ENCODE measurements around the gene EXD3. TPM values are rescaled to one million over a fixed set of nuclear protein-coding genes. Genes with fewer than 3 reads are reported as not detected.

EXD3 gene
- total and polyA plus RNA-seq, 9 of the 15 experiments (the other 6 are each of a cell fraction or from before 2014, with no cell fraction given) = 0.29 to 12.5 (median 3.9) TPM

DNA sequence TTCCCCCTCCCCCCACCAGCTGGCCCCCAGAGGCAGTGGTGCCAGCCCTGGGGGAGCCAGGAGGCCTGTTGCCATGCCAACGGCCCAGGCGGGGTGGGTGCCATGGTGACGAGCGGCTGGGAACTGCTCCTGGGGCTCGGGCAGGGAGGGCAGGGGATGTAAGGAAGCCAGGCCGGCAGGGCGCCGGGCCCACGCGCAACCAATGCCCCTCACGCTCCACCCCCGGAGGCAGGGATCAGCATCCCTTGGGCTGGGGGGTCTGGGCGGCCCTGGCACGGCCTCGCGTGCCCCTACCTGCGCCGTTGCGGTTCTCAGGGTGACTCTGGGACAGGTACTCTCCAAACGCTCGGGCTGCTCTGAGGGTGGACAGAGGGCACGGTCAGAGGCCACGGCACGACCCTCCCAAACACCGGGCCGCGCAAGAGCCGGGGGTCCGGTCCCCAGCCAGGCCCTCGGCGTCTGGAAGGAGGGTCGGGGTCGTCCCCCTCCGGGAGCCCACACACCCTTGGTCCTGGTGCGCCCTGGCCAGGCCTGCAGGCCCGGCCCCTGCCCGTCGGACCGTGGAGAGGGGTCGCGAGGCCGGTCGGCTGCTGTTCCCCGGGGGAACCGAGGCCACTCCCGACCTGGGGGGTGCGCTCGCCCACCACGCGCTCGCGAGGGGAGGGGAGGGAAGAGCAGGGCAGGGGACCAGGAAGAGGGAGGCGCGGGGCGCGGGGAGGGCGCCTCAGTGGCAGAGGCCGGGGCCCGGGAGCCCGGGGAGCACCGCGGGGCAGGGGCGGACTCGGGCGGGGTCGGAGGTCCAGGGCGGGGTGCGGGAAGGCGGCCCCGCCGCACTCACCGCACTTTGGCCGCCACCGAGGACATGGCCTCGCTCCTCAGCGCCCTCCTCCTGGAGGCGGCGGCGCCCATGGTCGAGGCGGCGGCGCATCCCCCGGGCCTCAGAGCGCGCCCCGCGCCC, 35.5 kb upstream of the EXD3 start (continued):
- TF ChIP-seq, protein P1, sequence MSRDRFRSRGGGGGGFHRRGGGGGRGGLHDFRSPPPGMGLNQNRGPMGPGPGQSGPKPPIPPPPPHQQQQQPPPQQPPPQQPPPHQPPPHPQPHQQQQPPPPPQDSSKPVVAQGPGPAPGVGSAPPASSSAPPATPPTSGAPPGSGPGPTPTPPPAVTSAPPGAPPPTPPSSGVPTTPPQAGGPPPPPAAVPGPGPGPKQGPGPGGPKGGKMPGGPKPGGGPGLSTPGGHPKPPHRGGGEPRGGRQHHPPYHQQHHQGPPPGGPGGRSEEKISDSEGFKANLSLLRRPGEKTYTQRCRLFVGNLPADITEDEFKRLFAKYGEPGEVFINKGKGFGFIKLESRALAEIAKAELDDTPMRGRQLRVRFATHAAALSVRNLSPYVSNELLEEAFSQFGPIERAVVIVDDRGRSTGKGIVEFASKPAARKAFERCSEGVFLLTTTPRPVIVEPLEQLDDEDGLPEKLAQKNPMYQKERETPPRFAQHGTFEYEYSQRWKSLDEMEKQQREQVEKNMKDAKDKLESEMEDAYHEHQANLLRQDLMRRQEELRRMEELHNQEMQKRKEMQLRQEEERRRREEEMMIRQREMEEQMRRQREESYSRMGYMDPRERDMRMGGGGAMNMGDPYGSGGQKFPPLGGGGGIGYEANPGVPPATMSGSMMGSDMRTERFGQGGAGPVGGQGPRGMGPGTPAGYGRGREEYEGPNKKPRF (IDR thresholded peaks at IDR 0.05; ENCODE audit: low read depth, low read length) = no peak
- TF ChIP-seq U2AF1 (optimal IDR thresholded peaks at IDR 0.05; ENCODE audit: low read depth, low read length) = no peak
- TF ChIP-seq JUNB (CRISPR knock-in tag; conservative IDR thresholded peaks at IDR 0.05) = no peak
- peak; percentile 12; the same call in 1 of the 2 replicates for TF ChIP-seq ZNF24 (IDR thresholded peaks at IDR 0.05)
- no peak for TF ChIP-seq PHF8 (IDR thresholded peaks at IDR 0.05; ENCODE audit: borderline replicate concordance, low read length)
- no peak for TF ChIP-seq RHOXF2B (CRISPR knock-in tag; conservative IDR thresholded peaks at IDR 0.05)
- no peak for TF ChIP-seq MEIS2 (IDR thresholded peaks at IDR 0.05; ENCODE audit: partially characterized antibody)
- TF ChIP-seq GATA2 (CRISPR knock-in tag; IDR thresholded peaks at IDR 0.05) = no peak
- no peak for TF ChIP-seq ZNF140 (CRISPR knock-in tag; IDR thresholded peaks at IDR 0.05)
- no peak for TF ChIP-seq THRA (IDR thresholded peaks at IDR 0.05)
- TF ChIP-seq ZNF431 (CRISPR knock-in tag; IDR thresholded peaks at IDR 0.05) = 0 out of 2 replicates have a peak, but pooled peaks have one; percentile 37
- TF ChIP-seq WHSC1 (IDR thresholded peaks at IDR 0.05; ENCODE audit: low read length) = no peak
- TF ChIP-seq ZNF766 (CRISPR knock-in tag; conservative IDR thresholded peaks at IDR 0.05) = no peak
- no peak for TF ChIP-seq HLTF (IDR thresholded peaks at IDR 0.05)
- TF ChIP-seq HMGN3 (IDR thresholded peaks at IDR 0.05; ENCODE audit: borderline replicate concordance, extremely low read depth, insufficient read length, low read depth, low read length) = no peak
- no peak for TF ChIP-seq CTBP1 (IDR thresholded peaks at IDR 0.05; ENCODE audit: borderline replicate concordance)
- peak; percentile 36 for TF ChIP-seq RBBP5 (IDR thresholded peaks at IDR 0.05; ENCODE audit: borderline replicate concordance, insufficient read depth, low read length, poor library complexity, severe bottlenecking)
- TF ChIP-seq, protein P2, sequence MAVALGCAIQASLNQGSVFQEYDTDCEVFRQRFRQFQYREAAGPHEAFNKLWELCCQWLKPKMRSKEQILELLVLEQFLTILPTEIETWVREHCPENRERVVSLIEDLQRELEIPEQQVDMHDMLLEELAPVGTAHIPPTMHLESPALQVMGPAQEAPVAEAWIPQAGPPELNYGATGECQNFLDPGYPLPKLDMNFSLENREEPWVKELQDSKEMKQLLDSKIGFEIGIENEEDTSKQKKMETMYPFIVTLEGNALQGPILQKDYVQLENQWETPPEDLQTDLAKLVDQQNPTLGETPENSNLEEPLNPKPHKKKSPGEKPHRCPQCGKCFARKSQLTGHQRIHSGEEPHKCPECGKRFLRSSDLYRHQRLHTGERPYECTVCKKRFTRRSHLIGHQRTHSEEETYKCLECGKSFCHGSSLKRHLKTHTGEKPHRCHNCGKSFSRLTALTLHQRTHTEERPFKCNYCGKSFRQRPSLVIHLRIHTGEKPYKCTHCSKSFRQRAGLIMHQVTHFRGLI (CRISPR knock-in tag; IDR thresholded peaks at IDR 0.05) = no peak
- TF ChIP-seq KLF6 (CRISPR knock-in tag; IDR thresholded peaks at IDR 0.05; ENCODE audit: borderline replicate concordance) = no peak
- TF ChIP-seq POLR2G (IDR thresholded peaks at IDR 0.05; ENCODE audit: low read depth, low read length) = peak; percentile 15; the same call in 1 of the 2 replicates
- TF ChIP-seq SUPT5H (IDR thresholded peaks at IDR 0.05) = no peak
- TF ChIP-seq MIER1 (IDR thresholded peaks at IDR 0.05; ENCODE audit: low read depth) = no peak
- no peak for TF ChIP-seq E2F3 (CRISPR knock-in tag; IDR thresholded peaks at IDR 0.05)
